Activated CD8-positive, alpha-beta T cell treated with anti-CD3 and anti-CD28 coated beads for 36 hours (primary cell): ENCODE data around the gene UQCRH. TPM values are rescaled to one million over a fixed set of nuclear protein-coding genes. Genes with fewer than 3 reads are reported as not detected.

Experiments used
- ATAC-seq: fragments of 200-7000 bp; cut with Tn5 transposase; one replicate; pipeline ENCODE4 v1.10.0; 2021; ENCODE audit warnings: mild to moderate bottlenecking, moderate library complexity
- CTCF ChIA-PET: fragments of 350-600 bp; sonication (Branson Sonifier 250); formaldehyde crosslinking; loops from one replicate; lab custom pipeline; 2021; ENCODE audit warnings: antibody characterized with exemption; lab: Charles Lee
- POLR2A ChIA-PET: fragments of 350-600 bp; sonication (Branson Sonifier 250); formaldehyde crosslinking; loops from one replicate; lab custom pipeline; 2021; ENCODE audit warnings: antibody characterized with exemption; lab: Charles Lee
- DNase-seq: peaks from one replicate; pipeline ENCODE4 v3.0.0-alpha.2; 2020
- H3K27ac Mint-ChIP-seq: one replicate; pipeline ENCODE4 v1.8.0; 2021; ENCODE audit warnings: mild to moderate bottlenecking, mixed read lengths
- H3K27me3 Mint-ChIP-seq: one replicate; pipeline ENCODE4 v1.8.0; 2021; ENCODE audit warnings: mixed read lengths
- H3K36me3 Mint-ChIP-seq: one replicate; pipeline ENCODE4 v1.8.0; 2021; ENCODE audit warnings: low read depth, mixed read lengths
- H3K4me1 Mint-ChIP-seq: one replicate; pipeline ENCODE4 v1.8.0; 2021; ENCODE audit warnings: low read depth, mixed read lengths
- H3K4me3 Mint-ChIP-seq: one replicate; pipeline ENCODE4 v1.8.0; 2021; ENCODE audit warnings: mild to moderate bottlenecking, moderate library complexity, mixed read lengths
- H3K9me3 Mint-ChIP-seq: one replicate; pipeline ENCODE4 v1.8.0; 2021; ENCODE audit warnings: mixed read lengths
- CTCF ChIP-seq: fragments of 200-600 bp; IDR thresholded peaks from one replicate; pipeline ENCODE4 v1.8.0; 2022; ENCODE audit warnings: antibody characterized with exemption, mild to moderate bottlenecking
- intact Hi-C: fragments of 100-400 bp; cut with micrococcal nuclease; formaldehyde crosslinking; loops from one replicate; pipeline ENCODE4 v1.10.0; 2022
- total RNA-seq, 2 experiments: library from RNA; stranded (reverse); gene quantifications; one replicate each; pipeline ENCODE4 v1.2.3, GENCODE V29; 2021

Gene UQCRH
- total RNA-seq, 2 experiments from 2014 or later: 391 to 396 TPM

GRCh38 chr1:46284597-46285564, 18.6 kb upstream of the UQCRH start:
- H3K27ac Mint-ChIP-seq: peak overlapping the region; percentile 53
- ChIA-PET CTCF (interaction anchor here (0.9 to 2.3 kb wide), 11 partner anchors 10 to 61 kb away, joined by 3 to 7 read pairs (median 4); partner anchors contain the start of genes LRRC41, NSUN4, RAD54L and UQCRH), POLR2A (interaction anchor here (0.6 to 2.9 kb wide), 15 partner anchors 8 to 83 kb away, joined by 3 to 19 read pairs (median 7); partner anchors contain the start of genes LRRC41, NSUN4, RAD54L and UQCRH)
- DNase-seq (no peak), ATAC-seq (no peak)
- no peaks in the 10 kb centered on the region for H3K27me3 Mint-ChIP-seq
- intact Hi-C loops: no loop called here
- H3K4me1 Mint-ChIP-seq: peaks cover 21% of the 10 kb centered on the region
- H3K9me3 Mint-ChIP-seq: no peaks in the 10 kb centered on the region
- no peak overlapping the region for H3K4me3 Mint-ChIP-seq
- TF ChIP-seq CTCF: no peak
- H3K36me3 Mint-ChIP-seq: peaks cover 54% of the 10 kb centered on the region

DNA sequence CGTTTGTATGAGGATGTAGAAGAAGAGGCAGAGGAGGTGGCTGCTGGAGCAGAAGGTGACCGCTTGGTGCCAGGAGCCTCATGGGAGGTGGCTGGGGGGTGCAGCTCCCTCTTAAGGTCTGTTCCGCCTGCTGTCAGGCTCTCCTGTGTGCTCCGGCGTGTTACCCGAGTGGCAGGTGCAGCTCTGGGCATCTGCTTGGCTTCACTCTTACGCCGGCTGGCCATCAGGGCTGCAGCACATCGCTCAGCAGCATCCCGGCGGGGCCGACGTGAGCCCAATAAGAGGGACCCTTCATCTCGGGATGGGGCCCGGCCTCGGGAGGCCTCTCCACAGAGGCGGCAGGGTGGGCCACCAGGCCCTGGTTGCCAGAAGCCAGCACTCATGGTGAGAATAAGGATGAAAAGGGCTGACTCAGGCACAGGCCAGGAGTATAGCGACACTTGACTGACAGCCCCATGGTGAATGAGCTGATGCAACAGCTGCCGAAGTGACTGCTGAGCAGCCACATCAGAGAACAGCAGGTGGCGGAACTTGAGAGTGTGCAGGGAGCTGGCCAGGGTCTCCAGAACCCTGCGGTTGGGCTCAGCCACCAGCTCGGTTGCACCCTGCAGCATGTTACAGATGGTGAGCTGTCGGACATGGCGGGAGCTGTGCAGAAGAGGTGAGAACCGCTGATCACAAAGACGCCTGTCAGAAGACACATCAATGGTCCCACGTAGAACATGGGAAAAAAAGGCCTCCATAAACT, 17.6 kb upstream of the UQCRH start:
- Mint-ChIP-seq H3K36me3 (peaks cover 51% of the 10 kb centered on the region), H3K9me3 (no peaks in the 10 kb centered on the region)
- no peak for TF ChIP-seq CTCF

GRCh38 chr1:46288485-46289133, 14.9 kb upstream of the UQCRH start:
- H3K36me3 Mint-ChIP-seq: peaks cover 39% of the 10 kb centered on the region
- CTCF ChIA-PET: interaction anchor here (0.8 to 3.7 kb wide), 3 partner anchors 11 to 158 kb away, joined by 3 to 10 read pairs (median 3); partner anchors contain the start of genes LRRC41 and UQCRH

More for the DNA sequence above, 17.6 kb upstream of the UQCRH start:
- Mint-ChIP-seq H3K4me3 (no peak overlapping the region), H3K27me3 (no peaks in the 10 kb centered on the region), H3K4me1 (peaks cover 21% of the 10 kb centered on the region), H3K27ac (peak overlapping the region; percentile 89)
- DNase-seq: peak; percentile 77
- peak; percentile 92 for ATAC-seq
- intact Hi-C loops: no loop called here
- CTCF ChIA-PET: interaction anchor here (0.9 to 2.2 kb wide), 8 partner anchors 11 to 62 kb away, joined by 3 to 6 read pairs (median 4); partner anchors contain the start of genes NSUN4 and RAD54L
- POLR2A ChIA-PET: interaction anchor here (1.6 to 2.9 kb wide), 9 partner anchors 8 to 55 kb away, joined by 6 to 19 read pairs (median 13); partner anchors contain the start of genes LRRC41, NSUN4, RAD54L and UQCRH

More at GRCh38 chr1:46288485-46289133, 14.9 kb upstream of the UQCRH start:
- Mint-ChIP-seq H3K9me3 (no peaks in the 10 kb centered on the region), H3K4me1 (peaks cover 20% of the 10 kb centered on the region), H3K4me3 (no peak overlapping the region), H3K27ac (peak overlapping the region; percentile 40), H3K27me3 (no peaks in the 10 kb centered on the region)
- POLR2A ChIA-PET: interaction anchor here (0.6 to 2.9 kb wide), 7 partner anchors 8 to 53 kb away, joined by 3 to 16 read pairs (median 6); partner anchors contain the start of genes LRRC41 and UQCRH
- no peak for TF ChIP-seq CTCF
- DNase-seq (no peak), ATAC-seq (no peak)
- intact Hi-C loops: no loop called here
